ENCODE data around the gene UBQLN3.

The UBQLN3 gene

GRCh38 chr11:5546457-5546856, 36.7 kb upstream of the UBQLN3 start:
- TF ChIP-seq CTCF (conservative IDR thresholded peaks at IDR 0.05): no peak
- no peak overlapping the region for H3K27ac ChIP-seq

- no peak for TF ChIP-seq CTCF (conservative IDR thresholded peaks at IDR 0.05)
- no peak overlapping the region for H3K27ac ChIP-seq
Measured at GRCh38 chr11:5541427-5541826, 31.7 kb upstream of the UBQLN3 start.

- H3K27ac ChIP-seq: no peak overlapping the region
- no peak for TF ChIP-seq CTCF (conservative IDR thresholded peaks at IDR 0.05)
Measured at GRCh38 chr11:5536482-5536881, 26.7 kb upstream of the UBQLN3 start.

GRCh38 chr11:5534046-5534445, 24.3 kb upstream of the UBQLN3 start:
- no peak for TF ChIP-seq CTCF (conservative IDR thresholded peaks at IDR 0.05)
- H3K27ac ChIP-seq: no peak overlapping the region

GRCh38 chr11:5531053-5531831, 21.5 kb upstream of the UBQLN3 start:
- TF ChIP-seq CTCF (conservative IDR thresholded peaks at IDR 0.05): no peak
- H3K27ac ChIP-seq: no peak overlapping the region

GRCh38 chr11:5528495-5528894, 18.7 kb upstream of the UBQLN3 start:
- H3K27ac ChIP-seq: no peak overlapping the region
- TF ChIP-seq CTCF (conservative IDR thresholded peaks at IDR 0.05): no peak

- no peak for TF ChIP-seq CTCF (conservative IDR thresholded peaks at IDR 0.05)
- H3K27ac ChIP-seq: no peak overlapping the region
Measured at GRCh38 chr11:5527716-5528115, 18.0 kb upstream of the UBQLN3 start.

Data from VCaP (cell line).